ENCODE measurements around the gene CAPN10. TPM values are rescaled to one million over a fixed set of nuclear protein-coding genes. Genes with fewer than 3 reads are reported as not detected.

Gene CAPN10
- total RNA-seq, 2 donors from 2014 or later = 25.5 to 68.4 TPM

DNA sequence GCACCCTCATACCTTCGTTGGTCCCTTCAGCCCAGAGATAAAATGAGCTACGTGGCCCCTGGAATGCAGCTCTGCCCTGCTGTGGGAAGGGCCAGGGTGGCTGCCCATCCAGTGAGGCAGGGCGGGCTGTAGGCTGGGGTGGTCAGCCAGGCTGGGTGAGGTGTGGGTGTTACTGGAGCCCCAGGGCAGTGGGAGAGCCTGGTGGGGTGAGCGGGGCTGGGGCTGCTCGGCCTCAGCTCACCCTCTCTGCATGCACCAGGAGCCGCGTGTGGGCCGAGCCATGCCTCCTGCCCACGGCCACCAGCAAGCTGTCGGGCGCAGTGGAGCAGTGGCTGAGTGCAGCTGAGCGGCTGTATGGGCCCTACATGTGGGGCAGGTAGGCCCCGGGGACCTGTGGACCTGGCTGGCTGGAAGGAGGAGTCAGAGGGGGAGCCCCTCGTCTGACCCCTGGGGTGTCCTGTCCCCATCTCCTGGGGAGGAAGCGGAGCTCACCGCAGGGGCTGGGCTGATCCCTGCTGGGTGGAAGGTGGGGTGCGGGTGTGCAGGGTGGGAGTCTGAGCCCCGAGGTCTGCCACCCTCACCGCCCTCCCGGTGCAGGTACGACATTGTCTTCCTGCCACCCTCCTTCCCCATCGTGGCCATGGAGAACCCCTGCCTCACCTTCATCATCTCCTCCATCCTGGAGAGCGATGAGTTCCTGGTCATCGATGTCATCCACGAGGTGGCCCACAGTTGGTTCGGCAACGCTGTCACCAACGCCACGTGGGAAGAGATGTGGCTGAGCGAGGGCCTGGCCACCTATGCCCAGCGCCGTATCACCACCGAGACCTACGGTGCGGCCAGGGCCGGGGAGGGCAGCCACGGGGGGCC, 12.8 kb upstream of the CAPN10 start:
- no peak for DNase-seq (ENCODE audit: low spot score)
- Histone ChIP-seq H3K4me1 (replicated peaks) (peaks cover 6% of the 10 kb centered on the region), H3K27me3 (replicated peaks; ENCODE audit: insufficient read depth) (no peaks in the 10 kb centered on the region), H3K9me3 (no peaks in the 10 kb centered on the region), H3K27ac (no peak overlapping the region), H3K4me3 (no peak overlapping the region), H3K36me3 (peaks cover 11 to 23% of the 10 kb centered on the region in 2 donors)
- 87% methylated on average over 33 of the region's 37 CpGs for WGBS
- intact Hi-C loops (cut with DNase I) = no loop called here
- no peak for TF ChIP-seq POLR2A (IDR thresholded peaks at IDR 0.05)
- TF ChIP-seq, protein P1, sequence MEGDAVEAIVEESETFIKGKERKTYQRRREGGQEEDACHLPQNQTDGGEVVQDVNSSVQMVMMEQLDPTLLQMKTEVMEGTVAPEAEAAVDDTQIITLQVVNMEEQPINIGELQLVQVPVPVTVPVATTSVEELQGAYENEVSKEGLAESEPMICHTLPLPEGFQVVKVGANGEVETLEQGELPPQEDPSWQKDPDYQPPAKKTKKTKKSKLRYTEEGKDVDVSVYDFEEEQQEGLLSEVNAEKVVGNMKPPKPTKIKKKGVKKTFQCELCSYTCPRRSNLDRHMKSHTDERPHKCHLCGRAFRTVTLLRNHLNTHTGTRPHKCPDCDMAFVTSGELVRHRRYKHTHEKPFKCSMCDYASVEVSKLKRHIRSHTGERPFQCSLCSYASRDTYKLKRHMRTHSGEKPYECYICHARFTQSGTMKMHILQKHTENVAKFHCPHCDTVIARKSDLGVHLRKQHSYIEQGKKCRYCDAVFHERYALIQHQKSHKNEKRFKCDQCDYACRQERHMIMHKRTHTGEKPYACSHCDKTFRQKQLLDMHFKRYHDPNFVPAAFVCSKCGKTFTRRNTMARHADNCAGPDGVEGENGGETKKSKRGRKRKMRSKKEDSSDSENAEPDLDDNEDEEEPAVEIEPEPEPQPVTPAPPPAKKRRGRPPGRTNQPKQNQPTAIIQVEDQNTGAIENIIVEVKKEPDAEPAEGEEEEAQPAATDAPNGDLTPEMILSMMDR (IDR thresholded peaks at IDR 0.05) = no peak
- TF ChIP-seq POLR2AphosphoS5 (IDR thresholded peaks at IDR 0.05) = no peak

DNA sequence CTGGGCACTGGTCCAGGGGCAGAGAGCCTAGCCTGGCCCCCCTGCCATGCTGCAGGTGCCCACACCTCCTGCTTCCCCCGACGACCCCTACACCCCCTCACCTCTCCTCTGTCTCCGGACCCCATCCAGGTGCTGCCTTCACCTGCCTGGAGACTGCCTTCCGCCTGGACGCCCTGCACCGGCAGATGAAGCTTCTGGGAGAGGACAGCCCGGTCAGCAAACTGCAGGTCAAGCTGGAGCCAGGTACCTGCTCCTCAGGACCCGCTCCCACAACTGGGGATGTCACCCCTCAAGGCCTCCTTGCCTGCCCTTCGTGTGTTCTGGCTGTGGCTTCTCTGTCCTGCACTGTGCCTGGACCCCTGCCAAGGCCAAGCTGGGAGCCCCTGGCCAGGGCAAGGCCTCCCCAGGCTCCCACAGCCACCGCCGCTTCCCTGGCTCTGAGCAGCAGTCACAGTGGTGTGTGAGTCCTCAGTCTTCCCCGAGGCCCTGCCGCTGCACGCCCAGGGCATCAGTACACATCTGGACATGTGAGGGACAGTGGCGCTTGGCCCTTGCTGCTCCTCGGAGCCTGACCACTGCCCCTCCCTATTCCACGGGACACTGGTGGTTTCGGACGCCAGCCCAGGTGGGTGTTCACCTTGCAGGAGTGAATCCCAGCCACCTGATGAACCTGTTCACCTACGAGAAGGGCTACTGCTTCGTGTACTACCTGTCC, 12.0 kb upstream of the CAPN10 start:
- no peak for TF ChIP-seq POLR2AphosphoS5 (IDR thresholded peaks at IDR 0.05)
- TF ChIP-seq, protein P1 (IDR thresholded peaks at IDR 0.05) = no peak
- no peak for TF ChIP-seq POLR2A (IDR thresholded peaks at IDR 0.05)
- no peak overlapping the region for H3K4me3 ChIP-seq
- peaks cover 3% of the 10 kb centered on the region for H3K4me1 ChIP-seq (replicated peaks)
- WGBS = 88% methylated on average over 21 of the region's 21 CpGs
- intact Hi-C loops (cut with DNase I) = no loop called here
- DNase-seq (ENCODE audit: low spot score) = no peak
- peaks cover 11 to 23% of the 10 kb centered on the region in 2 donors for H3K36me3 ChIP-seq
- no peak overlapping the region for H3K27ac ChIP-seq
- H3K27me3 ChIP-seq (replicated peaks; ENCODE audit: insufficient read depth) = no peaks in the 10 kb centered on the region
- no peaks in the 10 kb centered on the region for H3K9me3 ChIP-seq

DNA sequence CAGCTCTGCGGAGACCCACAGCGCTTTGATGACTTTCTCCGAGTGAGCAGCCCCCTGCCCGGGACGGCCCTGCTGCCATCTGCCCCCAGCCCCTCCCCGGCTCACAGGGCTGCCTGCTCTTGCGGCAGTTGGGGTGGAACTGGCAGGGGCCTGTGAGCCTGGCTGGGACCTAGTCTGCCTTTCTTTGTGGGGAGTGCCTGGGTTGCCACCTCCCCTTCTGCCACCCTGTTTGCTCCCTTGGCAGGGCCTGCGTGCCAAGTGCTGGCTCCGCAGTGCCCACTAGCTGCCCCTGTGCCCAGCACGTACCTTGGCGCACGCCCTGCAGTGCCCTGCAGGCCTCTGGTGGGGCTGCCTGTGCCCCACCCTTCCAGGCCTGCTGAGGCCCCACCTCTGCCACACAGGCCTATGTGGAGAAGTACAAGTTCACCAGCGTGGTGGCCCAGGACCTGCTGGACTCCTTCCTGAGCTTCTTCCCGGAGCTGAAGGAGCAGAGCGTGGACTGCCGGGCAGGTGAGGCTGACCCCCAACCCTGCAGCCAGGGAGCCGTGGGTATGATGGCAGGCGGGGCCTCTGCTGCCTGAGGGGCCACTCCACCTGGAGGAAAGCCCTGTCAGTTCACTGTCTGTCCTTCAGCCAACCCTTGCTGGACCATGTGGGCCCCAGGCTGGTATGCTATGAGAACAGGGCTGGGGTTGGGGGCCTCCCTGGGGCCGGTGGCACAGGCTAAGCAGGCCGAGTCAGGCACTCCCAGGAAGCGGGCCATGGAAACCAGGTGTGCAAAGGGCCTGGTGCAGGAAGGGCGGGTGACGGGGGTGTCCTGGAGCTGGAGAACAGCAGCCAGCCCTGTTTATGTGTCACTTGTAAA, 11.2 kb upstream of the CAPN10 start:
- intact Hi-C loops (cut with DNase I) = no loop called here
- H3K27me3 ChIP-seq (replicated peaks; ENCODE audit: insufficient read depth) = no peaks in the 10 kb centered on the region
- H3K9me3 ChIP-seq = no peaks in the 10 kb centered on the region
- H3K27ac ChIP-seq = no peak overlapping the region
- DNase-seq (ENCODE audit: low spot score) = no peak
- TF ChIP-seq POLR2AphosphoS5 (IDR thresholded peaks at IDR 0.05) (no peak), POLR2A (IDR thresholded peaks at IDR 0.05) (no peak)
- TF ChIP-seq, protein P1 (IDR thresholded peaks at IDR 0.05) = no peak
- no peak overlapping the region for H3K4me3 ChIP-seq
- no peaks in the 10 kb centered on the region for H3K4me1 ChIP-seq (replicated peaks)
- WGBS = 85% methylated on average over 23 of the region's 23 CpGs
- H3K36me3 ChIP-seq = peaks cover 11 to 23% of the 10 kb centered on the region in 2 donors

DNA sequence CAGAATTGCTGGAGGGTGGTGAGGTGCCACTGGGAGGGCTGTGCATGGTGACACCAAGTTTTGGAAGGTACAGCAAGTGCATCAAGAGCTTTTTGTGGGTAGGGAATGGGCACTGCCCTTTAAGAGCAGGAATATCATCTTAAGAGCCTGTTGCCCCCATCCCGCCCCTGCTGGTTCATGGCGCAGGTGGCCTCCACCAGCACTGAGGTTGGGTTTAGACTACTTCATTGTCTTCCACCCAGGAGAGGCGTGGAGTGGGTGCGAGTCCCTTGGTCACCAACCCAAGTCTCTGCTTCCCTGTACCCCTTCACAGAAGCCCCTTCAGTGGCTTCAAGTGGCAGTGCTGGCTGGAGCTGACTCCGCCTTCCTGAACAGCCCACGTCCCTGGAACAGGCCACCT, 10.5 kb upstream of the CAPN10 start:
- intact Hi-C loops (cut with DNase I) = no loop called here
- 83% methylated on average over 5 of the region's 6 CpGs for WGBS
- H3K36me3 ChIP-seq = peaks cover 11 to 23% of the 10 kb centered on the region in 2 donors
- H3K27me3 ChIP-seq (replicated peaks; ENCODE audit: insufficient read depth) = no peaks in the 10 kb centered on the region
- TF ChIP-seq POLR2A (IDR thresholded peaks at IDR 0.05) (no peak), POLR2AphosphoS5 (IDR thresholded peaks at IDR 0.05) (no peak)
- TF ChIP-seq, protein P1 (IDR thresholded peaks at IDR 0.05) = no peak
- no peaks in the 10 kb centered on the region for H3K4me1 ChIP-seq (replicated peaks)
- no peak overlapping the region for H3K27ac ChIP-seq
- DNase-seq (ENCODE audit: low spot score) = no peak
- no peak overlapping the region for H3K4me3 ChIP-seq
- H3K9me3 ChIP-seq = no peaks in the 10 kb centered on the region

Measured in prostate gland (tissue), 2 donors.